Mesothelial cell of epicardium (in vitro differentiated cells): ENCODE measurements around the gene MRGPRX1. TPM values are rescaled to one million over a fixed set of nuclear protein-coding genes. Genes with fewer than 3 reads are reported as not detected.
"Not testable (repeated sequence)": the region's sequence is repeated elsewhere in the genome, so short reads cannot be mapped to it uniquely, and the experiment has no call there.

Experiments used
- DNase-seq, 2 experiments: peaks; one replicate each; pipeline ENCODE4 v3.0.0; 2021; ENCODE audit warnings: low spot score in 2 of 2; ENCODE audit not compliant: unreplicated experiment in 2 of 2
- H3K27ac Mint-ChIP-seq: 2 replicates; pipeline ENCODE4 v1.8.0; 2021; ENCODE audit warnings: mixed read lengths
- H3K27me3 Mint-ChIP-seq: 2 replicates; pipeline ENCODE4 v1.8.0; 2021; ENCODE audit warnings: low read depth, mixed read lengths
- H3K36me3 Mint-ChIP-seq: 2 replicates; pipeline ENCODE4 v1.8.0; 2021; ENCODE audit warnings: mixed read lengths
- H3K4me1 Mint-ChIP-seq: 2 replicates; pipeline ENCODE4 v1.8.0; 2021; ENCODE audit warnings: mixed read lengths
- H3K4me3 Mint-ChIP-seq: 2 replicates; pipeline ENCODE4 v1.8.0; 2021; ENCODE audit warnings: mild to moderate bottlenecking, moderate library complexity, mixed read lengths
- H3K9me3 Mint-ChIP-seq: 2 replicates; pipeline ENCODE4 v1.8.0; 2021; ENCODE audit warnings: mixed read lengths
- total RNA-seq: library from RNA; stranded (reverse); gene quantifications from 3 replicates; pipeline ENCODE4 v1.2.1, GENCODE V29; 2021
- TF ChIP-seq, protein P1 (sequence below): fragments of 200-600 bp; sonication (generic); IDR thresholded peaks from one replicate; pipeline ENCODE4 v1.5.0; 2021; ENCODE audit warnings: antibody characterized with exemption; ENCODE audit not compliant: unreplicated experiment

Gene MRGPRX1
- total RNA-seq, 1 donor from 2014 or later = not detected

- Mint-ChIP-seq H3K4me3 (no peak overlapping the region), H3K27ac (no peak overlapping the region), H3K36me3 (no peaks in the 10 kb centered on the region), H3K27me3 (peaks cover 13% of the 10 kb centered on the region), H3K4me1 (no peaks in the 10 kb centered on the region), H3K9me3 (peaks cover 23% of the 10 kb centered on the region)
- no peak for DNase-seq
- TF ChIP-seq, protein P1, sequence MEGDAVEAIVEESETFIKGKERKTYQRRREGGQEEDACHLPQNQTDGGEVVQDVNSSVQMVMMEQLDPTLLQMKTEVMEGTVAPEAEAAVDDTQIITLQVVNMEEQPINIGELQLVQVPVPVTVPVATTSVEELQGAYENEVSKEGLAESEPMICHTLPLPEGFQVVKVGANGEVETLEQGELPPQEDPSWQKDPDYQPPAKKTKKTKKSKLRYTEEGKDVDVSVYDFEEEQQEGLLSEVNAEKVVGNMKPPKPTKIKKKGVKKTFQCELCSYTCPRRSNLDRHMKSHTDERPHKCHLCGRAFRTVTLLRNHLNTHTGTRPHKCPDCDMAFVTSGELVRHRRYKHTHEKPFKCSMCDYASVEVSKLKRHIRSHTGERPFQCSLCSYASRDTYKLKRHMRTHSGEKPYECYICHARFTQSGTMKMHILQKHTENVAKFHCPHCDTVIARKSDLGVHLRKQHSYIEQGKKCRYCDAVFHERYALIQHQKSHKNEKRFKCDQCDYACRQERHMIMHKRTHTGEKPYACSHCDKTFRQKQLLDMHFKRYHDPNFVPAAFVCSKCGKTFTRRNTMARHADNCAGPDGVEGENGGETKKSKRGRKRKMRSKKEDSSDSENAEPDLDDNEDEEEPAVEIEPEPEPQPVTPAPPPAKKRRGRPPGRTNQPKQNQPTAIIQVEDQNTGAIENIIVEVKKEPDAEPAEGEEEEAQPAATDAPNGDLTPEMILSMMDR = no peak
Observed at GRCh38 chr11:18927550-18928322, 11.5 kb downstream of the MRGPRX1 start.

DNA sequence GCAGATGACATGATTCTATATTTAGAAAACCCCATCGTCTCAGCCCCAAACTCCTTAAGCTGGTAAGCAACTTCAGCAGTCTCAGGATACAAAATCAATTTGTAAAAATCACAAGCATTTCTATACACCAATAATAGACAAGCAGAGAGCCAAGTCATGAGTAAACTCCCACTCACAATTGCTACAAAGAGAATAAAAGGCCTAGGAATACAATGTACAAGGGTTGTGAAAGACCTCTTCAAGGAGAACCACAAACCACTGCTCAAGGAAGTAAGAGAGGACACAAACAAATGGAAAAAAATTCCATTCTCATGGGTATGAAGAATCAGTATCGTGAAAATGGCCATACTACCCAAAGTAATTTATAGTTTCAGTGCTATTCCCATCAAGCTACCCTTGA is 13.8 kb downstream of the MRGPRX1 start:
- Mint-ChIP-seq H3K9me3 (peaks cover 23% of the 10 kb centered on the region), H3K27me3 (peaks cover 11% of the 10 kb centered on the region)
- not testable (repeated sequence) for H3K36me3 Mint-ChIP-seq, H3K27ac Mint-ChIP-seq, H3K4me3 Mint-ChIP-seq, DNase-seq, H3K4me1 Mint-ChIP-seq

- Mint-ChIP-seq H3K36me3 (no peaks in the 10 kb centered on the region), H3K27me3 (peaks cover 12% of the 10 kb centered on the region), H3K4me1 (no peaks in the 10 kb centered on the region), H3K27ac (no peak overlapping the region), H3K4me3 (no peak overlapping the region), H3K9me3 (no peaks in the 10 kb centered on the region)
- TF ChIP-seq, protein P1 = no peak
- DNase-seq = no peak
Observed at GRCh38 chr11:18912883-18913282, 26.3 kb downstream of the MRGPRX1 start.

DNA sequence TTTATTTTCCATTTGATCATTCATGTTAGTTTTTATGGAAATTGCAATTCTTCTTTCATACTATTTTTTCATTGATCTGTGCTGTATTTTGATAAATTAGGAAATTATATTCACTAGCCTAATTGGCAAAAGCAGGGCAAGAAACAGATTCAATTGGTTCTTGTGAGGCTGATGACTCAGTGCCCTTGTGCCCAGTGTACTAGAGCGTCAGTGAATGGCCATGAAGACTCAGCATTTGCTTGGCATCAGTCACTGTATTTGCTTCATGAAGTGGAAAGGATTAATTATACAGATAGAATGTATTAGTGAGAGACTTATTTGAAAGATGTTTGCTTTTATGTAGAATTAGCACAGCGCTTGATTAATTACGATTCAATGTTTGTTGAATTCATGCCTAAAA is 31.8 kb downstream of the MRGPRX1 start:
- no peak for DNase-seq
- H3K4me1 Mint-ChIP-seq = no peaks in the 10 kb centered on the region
- H3K36me3 Mint-ChIP-seq = no peaks in the 10 kb centered on the region
- H3K4me3 Mint-ChIP-seq = no peak overlapping the region
- H3K27me3 Mint-ChIP-seq = peaks cover 8% of the 10 kb centered on the region
- no peaks in the 10 kb centered on the region for H3K9me3 Mint-ChIP-seq
- no peak overlapping the region for H3K27ac Mint-ChIP-seq
- TF ChIP-seq, protein P1 = no peak

- not testable (repeated sequence) for H3K4me3 Mint-ChIP-seq, H3K27ac Mint-ChIP-seq, H3K36me3 Mint-ChIP-seq
Observed at GRCh38 chr11:18900637-18901036, 38.6 kb downstream of the MRGPRX1 start.

DNA sequence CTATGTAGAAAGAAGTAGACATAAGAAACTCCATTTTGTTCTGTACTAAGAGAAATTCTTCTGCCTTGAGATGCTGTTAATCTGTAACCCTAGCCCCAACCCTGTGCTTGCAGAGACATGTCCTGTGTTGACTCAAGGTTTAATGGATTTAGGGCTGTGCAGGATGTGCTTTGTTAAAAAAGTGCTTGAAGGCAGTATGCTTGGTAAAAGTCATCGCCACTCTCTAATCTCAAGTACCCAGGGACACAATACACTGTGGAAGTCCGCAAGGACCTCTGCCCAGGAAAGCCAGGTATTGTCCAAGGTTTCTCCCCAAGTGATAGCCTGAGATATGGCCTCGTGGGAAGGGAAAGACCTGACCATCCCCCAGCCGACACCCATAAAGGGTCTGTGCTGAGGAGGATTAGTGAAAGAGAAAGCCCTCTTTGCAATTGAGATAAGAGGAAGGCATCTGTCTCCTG is 39.0 kb downstream of the MRGPRX1 start:
- not testable (repeated sequence) for H3K4me3 Mint-ChIP-seq, H3K36me3 Mint-ChIP-seq, DNase-seq, H3K27me3 Mint-ChIP-seq, H3K27ac Mint-ChIP-seq
- peaks cover 19% of the 10 kb centered on the region for H3K4me1 Mint-ChIP-seq
- peaks cover 26% of the 10 kb centered on the region for H3K9me3 Mint-ChIP-seq

More at GRCh38 chr11:18900637-18901036, 38.6 kb downstream of the MRGPRX1 start:
- not testable (repeated sequence) for DNase-seq, H3K27me3 Mint-ChIP-seq
- H3K9me3 Mint-ChIP-seq = peaks cover 22% of the 10 kb centered on the region
- H3K4me1 Mint-ChIP-seq = peaks cover 19% of the 10 kb centered on the region

DNA sequence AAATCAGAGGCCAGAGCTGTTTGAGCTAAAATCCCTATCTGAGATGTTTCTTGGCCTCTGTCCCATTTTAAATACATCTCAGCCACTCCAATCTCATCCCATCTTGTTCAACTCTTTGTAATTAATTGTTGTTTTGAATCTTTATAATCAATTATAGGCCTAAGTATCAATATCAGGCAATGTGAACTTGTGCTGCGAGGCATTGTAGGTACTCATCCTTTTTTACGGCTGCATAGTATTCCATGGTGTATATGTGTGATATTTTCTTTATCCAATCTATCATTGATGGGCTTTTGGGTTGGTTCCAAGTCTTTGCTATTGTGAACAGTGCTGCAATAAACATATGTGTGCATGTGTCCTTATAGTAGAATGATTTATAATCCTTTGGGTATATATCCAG is 47.5 kb downstream of the MRGPRX1 start:
- H3K4me3 Mint-ChIP-seq, H3K4me1 Mint-ChIP-seq, DNase-seq, H3K36me3 Mint-ChIP-seq, H3K27ac Mint-ChIP-seq: not testable (repeated sequence)
- peaks cover 33% of the 10 kb centered on the region for H3K9me3 Mint-ChIP-seq
- peaks cover 35% of the 10 kb centered on the region for H3K27me3 Mint-ChIP-seq
